KMS-11 (cell line): ENCODE data around the gene DDX4.
"Not testable (repeated sequence)": the region's sequence is repeated elsewhere in the genome, so short reads cannot be mapped to it uniquely, and the experiment has no call there.

Experiments
- H2AFZ ChIP-seq: fragments of 200-600 bp; sonication (generic); 2 replicates; pipeline ENCODE4 v1.6.1; 2016; ENCODE audit warnings: antibody characterized with exemption, mixed run types, low read depth
- H3K27ac ChIP-seq: fragments of 200-600 bp; sonication (generic); 2 replicates; pipeline ENCODE4 v1.6.1; 2016; ENCODE audit warnings: mild to moderate bottlenecking, mixed run types
- H3K27me3 ChIP-seq: fragments of 200-600 bp; sonication (generic); 2 replicates; pipeline ENCODE4 v1.6.1; 2017; ENCODE audit warnings: mild to moderate bottlenecking, low read depth, mixed run types, moderate library complexity; ENCODE audit not compliant: insufficient read depth
- H3K36me3 ChIP-seq: fragments of 200-600 bp; sonication (generic); 2 replicates; pipeline ENCODE4 v1.6.1; 2017; ENCODE audit warnings: mild to moderate bottlenecking, mixed run types; ENCODE audit not compliant: insufficient read depth
- H3K4me1 ChIP-seq: fragments of 200-600 bp; sonication (generic); 2 replicates; pipeline ENCODE4 v1.6.1; 2016; ENCODE audit warnings: mild to moderate bottlenecking, low read depth, mixed run types; ENCODE audit not compliant: poor library complexity, severe bottlenecking
- H3K4me2 ChIP-seq: fragments of 200-600 bp; sonication (generic); 2 replicates; pipeline ENCODE4 v1.7.0; 2016; ENCODE audit warnings: mild to moderate bottlenecking, mixed run types
- H3K4me3 ChIP-seq: fragments of 200-600 bp; sonication (generic); IDR thresholded peaks from 2 replicates; pipeline ENCODE4 v1.6.1; 2017; ENCODE audit warnings: low read depth, low read length, mixed read lengths; ENCODE audit not compliant: insufficient read depth
- H3K79me2 ChIP-seq: fragments of 200-600 bp; sonication (generic); 2 replicates; pipeline ENCODE4 v1.6.1; 2016; ENCODE audit warnings: low read depth, mixed run types; ENCODE audit not compliant: insufficient read depth
- H3K9ac ChIP-seq: fragments of 200-600 bp; sonication (generic); 2 replicates; pipeline ENCODE4 v1.6.1; 2016; ENCODE audit warnings: mild to moderate bottlenecking, mixed run types
- H4K20me1 ChIP-seq: fragments of 200-600 bp; sonication (generic); 2 replicates; pipeline ENCODE4 v1.6.1; 2016; ENCODE audit warnings: mild to moderate bottlenecking, mixed run types; ENCODE audit not compliant: insufficient read depth
- TF ChIP-seq, protein P1 (sequence below): fragments of 200-600 bp; sonication (generic); conservative IDR thresholded peaks from 2 replicates; pipeline ENCODE4 v1.6.1; 2017; ENCODE audit warnings: low read depth, mild to moderate bottlenecking, antibody characterized with exemption, low read length, moderate library complexity, mixed read lengths

DDX4 gene

GRCh38 chr5:55773057-55773456 is 35.2 kb downstream of the DDX4 start:
- Histone ChIP-seq H2AFZ (no peak overlapping the region), H4K20me1 (no peaks in the 10 kb centered on the region), H3K27me3 (no peaks in the 10 kb centered on the region), H3K4me2 (no peak overlapping the region), H3K9ac (no peak overlapping the region), H3K27ac (no peak overlapping the region), H3K79me2 (no peaks in the 10 kb centered on the region), H3K36me3 (no peaks in the 10 kb centered on the region), H3K4me3 (no peak overlapping the region), H3K4me1 (no peaks in the 10 kb centered on the region)
- TF ChIP-seq, protein P1, sequence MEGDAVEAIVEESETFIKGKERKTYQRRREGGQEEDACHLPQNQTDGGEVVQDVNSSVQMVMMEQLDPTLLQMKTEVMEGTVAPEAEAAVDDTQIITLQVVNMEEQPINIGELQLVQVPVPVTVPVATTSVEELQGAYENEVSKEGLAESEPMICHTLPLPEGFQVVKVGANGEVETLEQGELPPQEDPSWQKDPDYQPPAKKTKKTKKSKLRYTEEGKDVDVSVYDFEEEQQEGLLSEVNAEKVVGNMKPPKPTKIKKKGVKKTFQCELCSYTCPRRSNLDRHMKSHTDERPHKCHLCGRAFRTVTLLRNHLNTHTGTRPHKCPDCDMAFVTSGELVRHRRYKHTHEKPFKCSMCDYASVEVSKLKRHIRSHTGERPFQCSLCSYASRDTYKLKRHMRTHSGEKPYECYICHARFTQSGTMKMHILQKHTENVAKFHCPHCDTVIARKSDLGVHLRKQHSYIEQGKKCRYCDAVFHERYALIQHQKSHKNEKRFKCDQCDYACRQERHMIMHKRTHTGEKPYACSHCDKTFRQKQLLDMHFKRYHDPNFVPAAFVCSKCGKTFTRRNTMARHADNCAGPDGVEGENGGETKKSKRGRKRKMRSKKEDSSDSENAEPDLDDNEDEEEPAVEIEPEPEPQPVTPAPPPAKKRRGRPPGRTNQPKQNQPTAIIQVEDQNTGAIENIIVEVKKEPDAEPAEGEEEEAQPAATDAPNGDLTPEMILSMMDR = no peak

DNA sequence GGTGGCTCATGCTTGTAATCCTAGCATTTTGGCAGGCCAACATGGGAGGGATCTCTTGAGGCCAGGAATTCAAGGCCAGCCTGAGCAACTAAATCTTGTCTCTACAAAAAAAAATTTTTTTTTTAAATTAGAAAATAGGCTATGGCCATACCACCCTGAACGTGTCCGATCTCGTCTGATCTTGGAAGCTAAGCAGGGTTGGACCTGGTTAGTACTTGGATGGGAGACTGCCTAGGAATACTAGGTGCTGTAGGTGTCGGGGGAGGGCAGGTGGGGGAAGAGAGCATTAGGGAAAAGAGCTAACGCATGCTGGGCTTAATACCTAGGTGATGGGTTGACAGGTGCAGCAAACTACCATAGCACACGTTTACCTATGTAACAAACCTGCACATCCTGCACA is 39.5 kb downstream of the DDX4 start:
- Histone ChIP-seq H3K4me2 (no peak overlapping the region), H3K79me2 (no peaks in the 10 kb centered on the region), H2AFZ (no peak overlapping the region), H3K36me3 (no peaks in the 10 kb centered on the region), H4K20me1 (no peaks in the 10 kb centered on the region), H3K27ac (no peak overlapping the region), H3K4me3 (no peak overlapping the region), H3K9ac (no peak overlapping the region), H3K4me1 (no peaks in the 10 kb centered on the region), H3K27me3 (no peaks in the 10 kb centered on the region)
- TF ChIP-seq, protein P1 = no peak

- Histone ChIP-seq H3K27ac (no peak overlapping the region), H3K9ac (no peak overlapping the region), H3K79me2 (no peaks in the 10 kb centered on the region), H3K27me3 (no peaks in the 10 kb centered on the region), H3K4me1 (no peaks in the 10 kb centered on the region), H3K4me3 (no peak overlapping the region), H2AFZ (no peak overlapping the region), H3K36me3 (no peaks in the 10 kb centered on the region), H4K20me1 (no peaks in the 10 kb centered on the region), H3K4me2 (no peak overlapping the region)
- TF ChIP-seq, protein P1 = no peak
These were observed 63.1 kb downstream of the DDX4 start for GRCh38 chr5:55800924-55801323.

- H3K9ac ChIP-seq, H3K4me1 ChIP-seq, H3K36me3 ChIP-seq, H4K20me1 ChIP-seq, H3K79me2 ChIP-seq, H2AFZ ChIP-seq, H3K4me3 ChIP-seq, H3K27ac ChIP-seq, H3K4me2 ChIP-seq, H3K27me3 ChIP-seq: not testable (repeated sequence)
These were observed 71.0 kb downstream of the DDX4 start for GRCh38 chr5:55808814-55809213.

GRCh38 chr5:55815939-55816338 is 78.1 kb downstream of the DDX4 start:
- not testable (repeated sequence) for H3K79me2 ChIP-seq, H3K9ac ChIP-seq, H3K27ac ChIP-seq, H3K4me3 ChIP-seq, H3K36me3 ChIP-seq, H3K4me1 ChIP-seq, H3K4me2 ChIP-seq, H3K27me3 ChIP-seq, H2AFZ ChIP-seq, H4K20me1 ChIP-seq

DNA sequence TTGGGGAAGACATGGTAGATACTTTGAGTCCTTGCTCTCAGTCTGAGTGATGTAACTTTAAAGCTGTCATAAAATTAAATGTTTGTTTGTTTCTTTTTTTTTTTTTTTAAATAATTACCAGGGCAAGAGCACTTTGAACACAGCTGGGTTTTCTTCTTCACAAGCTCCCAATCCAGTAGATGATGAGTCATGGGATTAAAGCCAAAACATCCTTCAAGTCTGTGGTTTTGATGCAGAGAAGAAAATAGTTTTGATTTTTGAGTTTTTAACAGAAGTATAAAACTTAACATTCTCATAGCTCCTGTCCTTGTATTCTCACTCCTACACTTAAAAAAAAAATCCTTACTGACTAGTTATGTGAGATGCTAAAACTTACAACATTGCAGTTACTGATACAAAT is 78.5 kb downstream of the DDX4 start:
- Histone ChIP-seq H2AFZ (no peak overlapping the region), H3K27me3 (no peaks in the 10 kb centered on the region), H3K4me1 (no peaks in the 10 kb centered on the region), H3K27ac (no peak overlapping the region), H3K79me2 (no peaks in the 10 kb centered on the region), H3K4me3 (no peak overlapping the region), H3K4me2 (no peak overlapping the region), H3K36me3 (no peaks in the 10 kb centered on the region), H4K20me1 (no peaks in the 10 kb centered on the region), H3K9ac (no peak overlapping the region)
- TF ChIP-seq, protein P1 = no peak
